GM19193 (cell line): ENCODE data around the gene SLC2A2.

ENCODE experiments used
- POLR2A ChIP-seq: IDR thresholded peaks from 4 replicates; pipeline ENCODE4 v1.6.1; 2011; ENCODE audit not compliant: insufficient read depth, insufficient read length; ENCODE audit errors: extremely low read depth

SLC2A2 gene

GRCh38 chr3:171026597-171027293, at the start of gene SLC2A2:
SLC2A2 (minus strand) TSS chr3:171026720; CDS start chr3:171026670, 50 bp downstream.
- no peak for TF ChIP-seq POLR2A

- no peak for TF ChIP-seq POLR2A
Observed at GRCh38 chr3:171072432-171072831, 45.9 kb upstream of the SLC2A2 start.

GRCh38 chr3:171068658-171069057, 42.1 kb upstream of the SLC2A2 start:
- no peak for TF ChIP-seq POLR2A

- no peak for TF ChIP-seq POLR2A
Observed at GRCh38 chr3:171066206-171066605, 39.7 kb upstream of the SLC2A2 start.

GRCh38 chr3:171065732-171066131, 39.2 kb upstream of the SLC2A2 start:
- no peak for TF ChIP-seq POLR2A

GRCh38 chr3:171064461-171064860, 37.9 kb upstream of the SLC2A2 start:
- no peak for TF ChIP-seq POLR2A

- no peak for TF ChIP-seq POLR2A
Observed at GRCh38 chr3:171061749-171062148, 35.2 kb upstream of the SLC2A2 start.

GRCh38 chr3:171059978-171060377, 33.5 kb upstream of the SLC2A2 start:
- TF ChIP-seq POLR2A = no peak

- no peak for TF ChIP-seq POLR2A
Observed at GRCh38 chr3:171058873-171059603, 32.5 kb upstream of the SLC2A2 start.

GRCh38 chr3:171058058-171058457, 31.5 kb upstream of the SLC2A2 start:
- TF ChIP-seq POLR2A = no peak

GRCh38 chr3:171057072-171057471, 30.6 kb upstream of the SLC2A2 start:
- no peak for TF ChIP-seq POLR2A

GRCh38 chr3:171056528-171056927, 30.0 kb upstream of the SLC2A2 start:
- TF ChIP-seq POLR2A = no peak

GRCh38 chr3:171055336-171056178, 29.0 kb upstream of the SLC2A2 start:
- no peak for TF ChIP-seq POLR2A

- TF ChIP-seq POLR2A = no peak
Observed at GRCh38 chr3:171054921-171055320, 28.4 kb upstream of the SLC2A2 start.

GRCh38 chr3:171054231-171054630, 27.7 kb upstream of the SLC2A2 start:
- no peak for TF ChIP-seq POLR2A
